Right cardiac atrium (tissue), 5 donors: ENCODE data around the gene EPHB6. TPM values are rescaled to one million over a fixed set of nuclear protein-coding genes. Genes with fewer than 3 reads are reported as not detected.

Experiments used
- ATAC-seq, 2 donors: fragments of 200-7000 bp; cut with Tn5 transposase; one replicate each; pipeline versions ENCODE4 v1.8.0 to v1.9.1; 2020; ENCODE audit warnings: moderate library complexity in 2 of 2, mild to moderate bottlenecking in 1 of 2
- DNase-seq, 3 donors: peaks; one replicate each; pipeline ENCODE4 v3.0.0-alpha.2; 2020
- H3K27ac ChIP-seq: one replicate; pipeline ENCODE4 v1.5.1; 2013; ENCODE audit warnings: mild to moderate bottlenecking, low read length, control low read depth, moderate library complexity
- H3K27me3 ChIP-seq: one replicate; pipeline ENCODE4 v1.6.1; 2013; ENCODE audit not compliant: control insufficient read depth, insufficient read depth
- H3K4me1 ChIP-seq: one replicate; pipeline ENCODE4 v1.6.1; 2013; ENCODE audit warnings: low read length; ENCODE audit not compliant: control insufficient read depth, insufficient read depth
- H3K4me3 ChIP-seq: one replicate; pipeline ENCODE4 v1.5.1; 2013; ENCODE audit warnings: low read length, control low read depth
- H3K9me3 ChIP-seq: one replicate; pipeline ENCODE4 v1.6.1; 2013; ENCODE audit warnings: low read length; ENCODE audit not compliant: control insufficient read depth
- WGBS: extraction: QIAGEN DNeasy Blood & Tissue Kit; methylation state at CpG from one replicate; pipeline ENCODE4 v1.1.7; 2013; 5-methylcytosine and 5-hydroxymethylcytosine counted together
- intact Hi-C, 4 donors: fragments of 100-400 bp; cut with DNase I; formaldehyde crosslinking; loops; one replicate each; pipeline versions ENCODE4 v1.11.0 to v1.14.0; 2022 to 2023
- polyA plus RNA-seq: library from polyadenylated mRNA; stranded (reverse); fragments of 200-250 nt; gene quantifications from one replicate; pipeline ENCODE4 v1.2.3, GENCODE V29; 2013
- total RNA-seq, 4 donors: library from RNA; stranded (reverse); fragmentation: NEBNext Ultra II Directional; extraction: Animal tissue kit (Norgen Biotek cat#: 25700); gene quantifications; one replicate each; pipeline ENCODE4 v1.2.1, GENCODE V29; 2021
- donor health status: healthy with polysubstance abuse.
- donor health status: DM: no; HTN: yes; CAD: no.
- donor health status: DM: no; HTN: no; CAD: no.
- donor health status: DM: no; HTN: yes; CAD: no; lungs with severe emphysema.
- donor health status: DM: yes; HTN: yes; CAD: no.

Gene EPHB6
- total and polyA plus RNA-seq, 5 donors = 3.8 to 11.3 (median 6.9) TPM

DNA sequence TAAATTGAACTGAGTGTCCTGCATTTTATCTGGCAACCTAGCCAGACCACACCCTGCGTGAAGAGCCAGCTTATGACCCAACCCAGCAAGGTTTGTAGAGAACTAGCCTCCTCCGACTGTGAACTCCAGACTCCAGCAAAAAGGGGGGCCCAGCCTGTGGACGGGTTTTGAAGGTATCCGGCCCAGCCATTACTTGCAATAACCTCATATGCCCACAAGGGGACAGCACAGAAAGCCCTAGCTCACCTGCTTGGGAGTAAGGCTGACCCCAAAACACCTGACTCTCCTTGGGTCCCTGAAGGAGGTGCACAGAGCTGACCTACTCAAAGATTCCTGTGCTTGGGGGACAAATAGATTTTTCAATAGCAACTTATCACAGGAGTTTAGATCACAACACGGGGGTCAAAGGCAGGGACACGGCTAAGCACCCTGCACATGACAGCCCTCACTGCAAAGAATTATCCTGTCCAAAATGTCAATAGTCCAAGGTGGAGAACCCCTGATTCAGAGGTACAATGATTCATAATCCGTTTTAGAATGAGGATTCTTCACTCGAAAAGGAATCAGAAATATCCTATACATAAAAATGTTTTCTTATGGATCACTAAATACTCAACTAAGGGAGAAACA lies 26.1 kb downstream of the EPHB6 start:
- Histone ChIP-seq H3K27ac (no peak overlapping the region), H3K4me3 (no peak overlapping the region), H3K27me3 (no peaks in the 10 kb centered on the region), H3K4me1 (no peaks in the 10 kb centered on the region), H3K9me3 (no peaks in the 10 kb centered on the region)
- intact Hi-C loops = no loop called here
- DNase-seq (no peak), ATAC-seq (peak in 1 of 2 donors; percentile 23)
- WGBS = 27% methylated on average over 8 of the region's 8 CpGs

DNA sequence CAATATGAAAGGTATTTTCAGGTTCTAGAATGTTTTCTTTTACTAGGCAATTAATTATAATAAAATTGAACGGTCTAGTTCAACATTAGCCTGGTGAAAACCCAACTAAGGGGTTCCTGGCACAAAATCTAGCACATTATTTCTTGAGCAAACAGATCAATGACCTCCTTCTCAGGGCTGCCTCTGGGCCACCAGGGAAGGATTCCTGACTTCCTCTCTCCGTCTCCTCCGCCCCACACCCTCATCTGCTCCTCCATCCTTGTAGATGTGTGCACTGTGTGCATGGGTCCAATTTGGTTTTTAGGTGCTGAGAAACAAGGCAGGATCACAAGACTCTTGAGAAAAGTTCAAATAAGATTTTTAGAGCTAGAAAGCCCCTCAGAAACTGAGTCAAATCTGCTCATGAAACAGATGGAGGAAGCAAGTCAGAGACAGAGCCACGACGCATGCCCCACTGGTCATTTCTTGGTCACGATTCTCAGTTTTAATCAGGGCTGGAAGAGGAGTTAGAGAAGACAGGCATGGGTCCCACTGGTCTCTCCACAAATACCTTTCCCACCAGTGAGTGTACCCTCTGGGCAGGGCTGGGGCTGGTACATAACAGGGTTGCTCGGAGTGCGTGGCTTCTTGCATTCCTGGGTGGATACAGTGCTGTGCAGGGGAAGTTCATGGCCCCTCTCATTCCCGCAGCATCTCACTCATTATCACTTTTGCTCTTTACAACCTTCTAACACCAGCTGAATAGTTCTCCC lies 26.9 kb downstream of the EPHB6 start:
- no peak for ATAC-seq
- Histone ChIP-seq H3K9me3 (no peaks in the 10 kb centered on the region), H3K4me1 (no peaks in the 10 kb centered on the region), H3K4me3 (no peak overlapping the region), H3K27me3 (no peaks in the 10 kb centered on the region), H3K27ac (no peak overlapping the region)
- no peak for DNase-seq
- WGBS = 79% methylated on average over 9 of the region's 9 CpGs
- intact Hi-C loops = no loop called here

DNA sequence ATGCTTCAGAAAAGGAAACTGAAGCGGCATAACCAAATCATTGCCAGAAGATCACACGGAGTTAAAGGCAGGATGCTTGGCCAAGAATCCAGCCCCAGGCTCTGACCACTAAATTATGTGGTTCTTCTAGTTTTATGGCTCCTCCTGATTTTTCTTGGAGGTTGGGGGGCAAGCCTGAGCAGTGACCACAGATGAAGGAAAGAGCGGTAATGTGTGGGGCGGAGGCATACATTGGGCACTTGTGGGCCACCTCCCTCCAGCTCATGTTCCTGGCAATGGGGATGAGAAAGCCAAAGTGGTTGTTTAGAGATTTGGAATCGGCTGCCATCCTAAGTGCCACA lies 27.4 kb downstream of the EPHB6 start:
- H3K4me3 ChIP-seq = no peak overlapping the region
- no peaks in the 10 kb centered on the region for H3K9me3 ChIP-seq
- no peaks in the 10 kb centered on the region for H3K27me3 ChIP-seq
- no peak for ATAC-seq
- H3K4me1 ChIP-seq = no peaks in the 10 kb centered on the region
- intact Hi-C loops = no loop called here
- no peak overlapping the region for H3K27ac ChIP-seq
- DNase-seq = no peak
- WGBS = 84% methylated on average over 5 of the region's 5 CpGs

DNA sequence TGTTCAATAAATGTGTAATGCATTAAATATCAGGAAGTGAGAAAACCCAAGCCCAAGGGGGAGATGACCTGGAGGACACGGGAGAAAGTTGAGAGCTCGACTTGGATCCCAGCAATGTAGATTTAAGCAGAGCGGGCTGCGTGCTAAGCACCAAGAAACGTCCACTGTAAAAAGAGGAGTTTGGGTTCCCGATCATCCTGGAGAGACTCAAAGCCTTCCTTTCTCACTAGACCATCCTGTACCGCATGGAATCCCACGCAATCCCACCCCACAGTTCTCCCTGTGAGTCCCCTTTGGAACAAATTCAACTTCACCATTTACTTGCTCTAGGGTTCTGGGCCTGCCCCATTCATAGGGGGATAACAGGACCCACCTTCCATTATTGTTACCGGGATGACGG lies 28.3 kb downstream of the EPHB6 start:
- WGBS = 85% methylated on average over 10 of the region's 10 CpGs
- H3K9me3 ChIP-seq = no peaks in the 10 kb centered on the region
- H3K4me3 ChIP-seq = no peak overlapping the region
- H3K27ac ChIP-seq = no peak overlapping the region
- no peak for DNase-seq
- intact Hi-C loops = no loop called here
- no peak for ATAC-seq
- H3K27me3 ChIP-seq = no peaks in the 10 kb centered on the region
- no peaks in the 10 kb centered on the region for H3K4me1 ChIP-seq

DNA sequence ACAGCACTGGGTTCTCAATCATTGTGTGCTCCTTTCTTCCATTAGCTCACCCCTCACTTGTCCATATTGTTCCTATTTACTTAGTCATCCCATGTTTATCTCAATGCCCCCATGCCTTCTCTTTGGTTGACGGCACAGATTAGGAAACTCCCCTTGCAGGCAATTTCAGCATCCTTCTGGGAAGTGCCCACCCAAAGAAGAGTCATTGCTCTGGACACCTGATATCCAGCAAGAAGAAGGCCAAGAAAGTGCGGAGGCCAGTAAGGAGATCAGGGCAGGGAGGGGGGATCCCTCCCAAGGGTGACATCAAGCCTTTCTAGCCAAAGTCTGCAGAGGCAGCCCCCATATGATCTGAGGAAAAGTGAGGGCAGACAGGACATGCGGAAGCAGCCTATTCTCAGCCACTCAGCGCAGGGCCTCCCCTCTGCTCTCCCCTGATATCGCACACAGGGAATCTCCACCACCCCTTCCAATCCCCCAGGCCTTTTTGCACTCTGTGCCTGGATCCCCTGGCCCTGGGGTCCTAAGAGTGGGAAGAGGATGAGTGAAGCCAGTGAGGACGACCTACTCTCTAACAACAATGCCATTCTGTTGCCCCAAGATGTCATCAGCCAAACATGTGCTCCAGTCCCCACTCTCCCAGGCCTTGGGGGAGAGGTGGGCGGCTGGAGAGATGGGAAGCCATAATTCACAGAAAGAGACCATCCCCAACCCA lies 28.9 kb downstream of the EPHB6 start:
- Histone ChIP-seq H3K4me3 (no peak overlapping the region), H3K27me3 (no peaks in the 10 kb centered on the region), H3K27ac (no peak overlapping the region), H3K9me3 (no peaks in the 10 kb centered on the region), H3K4me1 (no peaks in the 10 kb centered on the region)
- intact Hi-C loops = no loop called here
- ATAC-seq = no peak
- 77% methylated on average over 7 of the region's 7 CpGs for WGBS
- no peak for DNase-seq

DNA sequence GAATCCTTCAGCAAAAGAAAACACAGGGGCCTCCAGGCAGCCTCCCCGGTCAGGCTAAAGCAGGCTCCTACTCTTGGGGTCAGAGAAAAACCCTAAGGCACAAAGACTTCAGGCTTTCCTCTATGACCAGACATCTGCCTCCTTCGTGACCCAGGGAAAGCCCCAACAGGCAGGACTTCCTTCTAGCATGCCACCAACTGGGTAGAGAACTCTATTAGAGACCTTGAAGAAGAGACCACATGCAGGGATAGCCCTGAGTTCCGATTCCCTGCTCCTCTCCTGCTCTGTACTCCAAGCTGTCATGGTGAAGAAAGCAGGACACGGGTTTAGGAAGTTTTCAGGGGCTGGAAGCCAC lies 29.4 kb downstream of the EPHB6 start:
- Histone ChIP-seq H3K4me3 (no peak overlapping the region), H3K9me3 (no peaks in the 10 kb centered on the region), H3K27me3 (no peaks in the 10 kb centered on the region), H3K4me1 (no peaks in the 10 kb centered on the region), H3K27ac (no peak overlapping the region)
- ATAC-seq = no peak
- 71% methylated on average over 4 of the region's 4 CpGs for WGBS
- intact Hi-C loops = no loop called here
- no peak for DNase-seq

DNA sequence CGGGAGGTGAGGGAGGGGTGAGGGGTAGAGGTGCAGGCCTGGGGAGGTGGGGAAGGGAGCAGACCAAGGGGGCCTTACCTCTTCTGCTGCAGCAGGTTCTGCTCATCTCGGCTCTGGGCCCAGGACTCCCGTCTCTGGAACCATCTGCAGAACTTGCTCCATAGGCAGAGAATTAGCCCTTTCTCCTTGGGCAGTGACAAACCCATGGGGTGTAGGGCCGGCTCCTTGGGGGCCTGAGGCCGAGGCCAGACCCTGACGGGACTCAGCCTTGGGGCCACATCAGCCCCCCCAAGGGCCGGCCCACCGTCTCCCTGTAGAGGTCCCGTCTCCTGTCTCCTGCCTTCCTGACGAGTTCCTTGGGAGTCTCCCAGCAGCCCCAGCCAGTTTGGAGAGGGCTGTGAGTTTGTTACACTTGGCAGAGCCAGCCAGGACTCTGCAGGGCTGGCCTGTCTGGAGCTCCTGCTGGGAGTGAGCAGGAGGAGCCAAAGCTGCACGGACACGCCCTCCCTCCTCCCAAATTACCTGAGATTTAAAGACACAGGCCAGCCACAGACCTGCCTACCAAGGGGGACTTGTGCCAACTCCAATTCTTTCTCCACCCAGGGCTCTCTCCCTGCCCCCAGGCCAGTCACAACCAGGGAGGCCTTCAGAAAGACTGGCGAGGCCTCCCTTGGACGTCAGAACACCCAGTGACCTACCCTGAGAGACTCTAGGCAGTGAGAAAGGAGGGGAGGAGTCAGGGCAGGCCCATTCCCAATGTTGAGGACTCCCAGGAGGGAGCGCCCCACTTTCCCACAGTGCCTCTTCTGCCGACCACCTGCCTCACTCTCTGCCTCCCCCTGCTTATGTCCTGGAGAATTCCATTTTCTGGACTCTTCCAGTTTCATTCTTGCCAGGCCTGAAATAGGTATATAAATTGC lies 30.7 kb downstream of the EPHB6 start, which contains the start of gene TRPV6:
Gene TRPV6 (minus strand): TSS at position 435 of the 920 bp plus-strand sequence.
- Histone ChIP-seq H3K27me3 (no peaks in the 10 kb centered on the region), H3K4me1 (no peaks in the 10 kb centered on the region), H3K9me3 (no peaks in the 10 kb centered on the region), H3K4me3 (no peak within 1 kb of the TSS), H3K27ac (no peak within 1 kb of the TSS)
- intact Hi-C loops = no loop called here
- DNase-seq (no peak), ATAC-seq (peak in 1 of 2 donors; percentile 32)
- WGBS = 48% methylated on average over 16 of the region's 16 CpGs

DNA sequence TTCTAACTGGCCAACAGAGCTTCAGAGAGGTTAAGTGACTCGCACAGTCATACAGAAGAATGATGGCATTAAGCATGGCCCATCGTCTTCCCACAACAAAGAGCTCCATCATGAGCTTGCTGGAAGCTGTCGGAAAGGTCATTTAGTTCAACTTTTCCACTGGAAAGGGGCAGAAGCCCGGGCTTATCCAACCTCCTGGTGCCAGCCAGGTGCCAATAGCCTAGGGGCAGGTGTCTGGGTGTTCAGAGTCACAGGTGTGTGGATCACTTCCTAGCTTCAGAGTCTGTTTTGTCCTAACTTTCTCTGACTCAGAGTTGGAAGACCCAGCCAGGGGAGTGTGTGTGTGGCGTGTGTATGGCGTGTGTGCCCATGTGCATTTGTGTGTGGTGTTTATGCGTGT lies 32.0 kb downstream of the EPHB6 start:
- DNase-seq (no peak), ATAC-seq (no peak)
- H3K9me3 ChIP-seq = no peaks in the 10 kb centered on the region
- H3K4me1 ChIP-seq = no peaks in the 10 kb centered on the region
- no peaks in the 10 kb centered on the region for H3K27me3 ChIP-seq
- no peak overlapping the region for H3K4me3 ChIP-seq
- intact Hi-C loops = no loop called here
- 77% methylated on average over 7 of the region's 7 CpGs for WGBS
- no peak overlapping the region for H3K27ac ChIP-seq

DNA sequence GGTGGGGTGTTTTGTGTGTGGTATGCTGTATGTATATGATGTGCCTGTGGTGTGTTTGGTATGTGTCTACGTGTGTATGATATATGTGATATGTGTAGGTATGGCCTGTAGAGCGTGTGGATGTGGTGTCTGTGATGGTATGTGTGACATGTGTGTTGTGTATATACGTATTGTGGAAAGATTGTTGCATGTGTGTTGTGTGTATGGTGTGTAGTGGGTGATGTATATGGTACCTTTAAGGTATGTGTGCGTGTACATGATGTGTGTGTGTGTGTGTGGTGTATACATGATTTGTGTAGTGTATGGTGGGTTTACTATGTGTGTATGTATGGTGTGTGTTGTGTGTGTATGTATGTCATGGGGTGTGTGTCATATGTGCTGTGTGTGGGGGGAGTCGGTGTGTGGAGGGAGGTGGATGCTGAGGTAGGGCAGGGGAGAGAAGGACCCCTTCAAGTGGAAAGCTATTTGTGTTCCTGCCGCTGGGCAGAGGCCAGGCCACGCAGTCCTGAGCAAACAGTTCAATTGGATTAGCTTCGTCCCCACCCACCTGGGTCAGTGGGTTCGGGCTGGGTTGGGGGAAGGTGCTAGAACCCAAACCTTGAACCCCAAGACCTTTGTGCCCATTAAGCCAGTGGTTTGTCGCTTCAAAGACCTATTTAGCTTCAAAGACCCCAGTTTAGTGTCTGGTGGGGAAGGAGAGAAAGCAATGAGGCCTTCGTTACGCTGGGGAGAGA lies 32.6 kb downstream of the EPHB6 start:
- WGBS = 85% methylated on average over 12 of the region's 12 CpGs
- intact Hi-C loops = no loop called here
- Histone ChIP-seq H3K4me1 (no peaks in the 10 kb centered on the region), H3K27ac (no peak overlapping the region), H3K4me3 (no peak overlapping the region), H3K9me3 (no peaks in the 10 kb centered on the region), H3K27me3 (no peaks in the 10 kb centered on the region)
- ATAC-seq = no peak
- DNase-seq = no peak

DNA sequence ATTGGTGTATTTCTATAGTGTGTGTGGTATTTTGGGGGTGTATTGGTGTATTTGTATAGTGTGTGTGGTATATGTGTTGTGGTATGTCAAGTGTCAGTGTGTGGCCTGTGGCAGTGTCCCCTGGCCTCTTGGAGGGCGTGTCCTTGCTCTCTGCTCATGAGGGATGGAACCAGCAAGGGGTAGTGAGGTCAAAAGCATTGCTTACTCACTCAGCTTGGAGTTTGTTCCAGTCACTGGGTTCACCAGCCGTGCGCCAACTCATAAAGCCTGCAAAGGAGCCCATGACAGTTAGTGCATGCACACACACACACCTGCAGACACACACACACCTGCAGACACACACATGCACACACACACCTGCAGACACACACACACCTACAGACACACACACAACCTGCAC lies 34.9 kb downstream of the EPHB6 start:
- intact Hi-C loops = no loop called here
- Histone ChIP-seq H3K27me3 (no peaks in the 10 kb centered on the region), H3K4me3 (no peak overlapping the region), H3K27ac (no peak overlapping the region), H3K4me1 (no peaks in the 10 kb centered on the region), H3K9me3 (no peaks in the 10 kb centered on the region)
- ATAC-seq (no peak), DNase-seq (no peak)
- 63% methylated on average over 3 of the region's 3 CpGs for whole genome bisulfite sequencing
